ENCODE data around the gene SNRNP48. TPM values are rescaled to one million over a fixed set of nuclear protein-coding genes. Genes with fewer than 3 reads are reported as not detected.

SNRNP48 gene
- total and polyA plus RNA-seq, 2 of the 4 experiments (the other 2 are of a cell fraction): 5.2 to 6.2 TPM

- no peak overlapping the region for H3K23ac ChIP-seq (ENCODE audit: low read depth, low read length)
- intact Hi-C loops (cut with micrococcal nuclease): no loop called here
- H4K91ac ChIP-seq (ENCODE audit: insufficient read depth, low read depth, low read length): no peak overlapping the region
- no peaks in the 10 kb centered on the region; the same call in 1 of the 2 replicates for H3K9me1 ChIP-seq (ENCODE audit: insufficient read depth, low read length)
- no peak overlapping the region for H2BK20ac ChIP-seq (ENCODE audit: low read depth, low read length)
- H3K4ac ChIP-seq (ENCODE audit: low read depth, low read length): no peak overlapping the region
- H3K27me3 ChIP-seq (ENCODE audit: control insufficient read depth, insufficient read depth, low read length): no peaks in the 10 kb centered on the region
- H2BK15ac ChIP-seq (ENCODE audit: low read depth, low read length): no peak overlapping the region
- TF ChIP-seq, protein P1, sequence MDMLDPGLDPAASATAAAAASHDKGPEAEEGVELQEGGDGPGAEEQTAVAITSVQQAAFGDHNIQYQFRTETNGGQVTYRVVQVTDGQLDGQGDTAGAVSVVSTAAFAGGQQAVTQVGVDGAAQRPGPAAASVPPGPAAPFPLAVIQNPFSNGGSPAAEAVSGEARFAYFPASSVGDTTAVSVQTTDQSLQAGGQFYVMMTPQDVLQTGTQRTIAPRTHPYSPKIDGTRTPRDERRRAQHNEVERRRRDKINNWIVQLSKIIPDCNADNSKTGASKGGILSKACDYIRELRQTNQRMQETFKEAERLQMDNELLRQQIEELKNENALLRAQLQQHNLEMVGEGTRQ (IDR thresholded peaks at IDR 0.05; ENCODE audit: low read depth, low read length): no peak
- TF ChIP-seq BHLHE40 (IDR thresholded peaks at IDR 0.05; ENCODE audit: low read depth, low read length) (no peak), CHD1 (IDR thresholded peaks at IDR 0.05; ENCODE audit: low read depth, low read length) (no peak), FOS (IDR thresholded peaks at IDR 0.05; ENCODE audit: low read depth, low read length) (no peak), POLR2A (IDR thresholded peaks at IDR 0.05; ENCODE audit: low read depth, low read length) (no peak), SMC3 (IDR thresholded peaks at IDR 0.05; ENCODE audit: low read depth, low read length) (no peak), RFX5 (IDR thresholded peaks at IDR 0.05; ENCODE audit: low read depth, low read length) (no peak), MAFK (IDR thresholded peaks at IDR 0.05; ENCODE audit: low read depth, low read length) (no peak), MAZ (IDR thresholded peaks at IDR 0.05; ENCODE audit: borderline replicate concordance, low read depth, low read length) (no peak), RAD21 (IDR thresholded peaks at IDR 0.05; ENCODE audit: low read length) (no peak), CEBPB (IDR thresholded peaks at IDR 0.05; ENCODE audit: low read depth, low read length) (no peak)
- TF ChIP-seq, protein P2, sequence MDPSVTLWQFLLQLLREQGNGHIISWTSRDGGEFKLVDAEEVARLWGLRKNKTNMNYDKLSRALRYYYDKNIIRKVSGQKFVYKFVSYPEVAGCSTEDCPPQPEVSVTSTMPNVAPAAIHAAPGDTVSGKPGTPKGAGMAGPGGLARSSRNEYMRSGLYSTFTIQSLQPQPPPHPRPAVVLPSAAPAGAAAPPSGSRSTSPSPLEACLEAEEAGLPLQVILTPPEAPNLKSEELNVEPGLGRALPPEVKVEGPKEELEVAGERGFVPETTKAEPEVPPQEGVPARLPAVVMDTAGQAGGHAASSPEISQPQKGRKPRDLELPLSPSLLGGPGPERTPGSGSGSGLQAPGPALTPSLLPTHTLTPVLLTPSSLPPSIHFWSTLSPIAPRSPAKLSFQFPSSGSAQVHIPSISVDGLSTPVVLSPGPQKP (IDR thresholded peaks at IDR 0.05; ENCODE audit: borderline replicate concordance, low read depth, low read length): no peak
- no peak overlapping the region for H3K56ac ChIP-seq (ENCODE audit: extremely low read depth, insufficient read depth, low read length)
- H3K4me3 ChIP-seq (ENCODE audit: insufficient read depth, low read depth, low read length): no peak overlapping the region
- no TSS peak for BruUV-seq (replicated peaks)
- no peaks in the 10 kb centered on the region for H3K79me1 ChIP-seq (ENCODE audit: low read depth in 1 of 2, low read length in 2 of 2)
- no peak overlapping the region for H3K4me2 ChIP-seq (ENCODE audit: low read depth, low read length)
- no peak overlapping the region for H3K14ac ChIP-seq (replicated peaks; ENCODE audit: low read depth, low read length)
- dilution Hi-C loops (cut with HindIII; ENCODE audit: low sequenced_read_pairs, unreplicated experiment): no loop called here
- POLR2A ChIA-PET (ENCODE audit: unreplicated experiment): no interaction called here
- peaks cover 12% of the 10 kb centered on the region for H3K36me3 ChIP-seq (ENCODE audit: control insufficient read depth, insufficient read depth, low read length)
- H3K27ac ChIP-seq (ENCODE audit: insufficient read depth, low read length): no peak overlapping the region
- H2AK5ac ChIP-seq (ENCODE audit: low read depth, low read length): no peak overlapping the region
- H3K9ac ChIP-seq (ENCODE audit: low read depth, low read length): no peak overlapping the region
- ATAC-seq (ENCODE audit: low read depth): no peak
- H2AK9ac ChIP-seq (replicated peaks; ENCODE audit: low read depth, low read length, poor library complexity): no peak overlapping the region
- H3K18ac ChIP-seq (ENCODE audit: low read depth, low read length): no peak overlapping the region
- no peaks in the 10 kb centered on the region for H3K4me1 ChIP-seq (ENCODE audit: control insufficient read depth, insufficient read depth, low read length)
- H2AFZ ChIP-seq (replicated peaks; ENCODE audit: low read length, poor library complexity): no peak overlapping the region
- H4K8ac ChIP-seq (ENCODE audit: low read depth in 2 of 2, low read length in 2 of 2): no peak overlapping the region
- H4K20me1 ChIP-seq (ENCODE audit: insufficient read depth, low read length): no peaks in the 10 kb centered on the region
- in situ Hi-C loops (cut with MboI; ENCODE audit: low sequenced_read_pairs): no loop called here
- H2BK120ac ChIP-seq (ENCODE audit: low read depth, low read length): no peak overlapping the region
- WGBS, 2 experiments (ENCODE audit: extremely low coverage in 2 of 2, insufficient read length in 1 of 2): no CpG with 5 or more reads among the region's 2 CpGs
- H3K9me3 ChIP-seq (ENCODE audit: control insufficient read depth, insufficient read depth, low read length): no peaks in the 10 kb centered on the region
- CTCF ChIA-PET: no interaction called here
- no peak for DNase-seq
- H4K5ac ChIP-seq (ENCODE audit: low read depth, low read length): no peak overlapping the region
- no peak overlapping the region for H2BK5ac ChIP-seq (ENCODE audit: low read depth, low read length, poor library complexity, severe bottlenecking)
Observed at GRCh38 chr6:7578516-7578915, 11.5 kb upstream of the SNRNP48 start.
